SKM-1 (cell line): ENCODE results near the gene NINJ2.

ENCODE experiments used
- DNase-seq: peaks from one replicate; lab custom pipeline; 2025; ENCODE audit not compliant: unreplicated experiment; lab: John Stamatoyannopoulos, UW

Gene NINJ2

GRCh38 chr12:535396-535795, 127.8 kb downstream of the NINJ2 start:
- DNase-seq = no peak

GRCh38 chr12:534216-534615, 129.0 kb downstream of the NINJ2 start:
- DNase-seq = no peak

- DNase-seq = no peak
Measured at GRCh38 chr12:533718-534117, 129.5 kb downstream of the NINJ2 start.

GRCh38 chr12:532908-533565, 130.2 kb downstream of the NINJ2 start:
- no peak for DNase-seq

- DNase-seq = no peak
Measured at GRCh38 chr12:531951-532585, 131.2 kb downstream of the NINJ2 start.

- no peak for DNase-seq
Measured at GRCh38 chr12:530821-531220, 132.4 kb downstream of the NINJ2 start.

GRCh38 chr12:530308-530707, 132.9 kb downstream of the NINJ2 start:
- no peak for DNase-seq

- no peak for DNase-seq
Measured at GRCh38 chr12:527729-528128, 135.5 kb downstream of the NINJ2 start.

- DNase-seq = no peak
Measured at GRCh38 chr12:527241-527640, 136.0 kb downstream of the NINJ2 start.

- DNase-seq = peak; percentile 28
Measured at GRCh38 chr12:526089-526488, 137.2 kb downstream of the NINJ2 start.

GRCh38 chr12:524167-524951, 138.9 kb downstream of the NINJ2 start:
- no peak for DNase-seq

GRCh38 chr12:522692-523378, 140.4 kb downstream of the NINJ2 start:
- no peak for DNase-seq

- no peak for DNase-seq
Measured at GRCh38 chr12:520119-520518, 143.1 kb downstream of the NINJ2 start.

- no peak for DNase-seq
Measured at GRCh38 chr12:517538-517937, 145.7 kb downstream of the NINJ2 start.
